Heart left ventricle (tissue), 16 donors: ENCODE measurements around the gene AGPAT4. TPM values are rescaled to one million over a fixed set of nuclear protein-coding genes. Genes with fewer than 3 reads are reported as not detected.

Experiments
- ATAC-seq, 4 donors: fragments of 200-7000 bp; cut with Tn5 transposase; one replicate each; pipeline ENCODE4 v1.9.1; 2020 to 2022; ENCODE audit warnings: moderate library complexity in 4 of 4, mild to moderate bottlenecking in 3 of 4, moderate number of reproducible peaks in 1 of 4
- DNase-seq, 5 donors: peaks; one replicate each; pipeline ENCODE4 v3.0.0-alpha.2; 2020
- H3K27ac ChIP-seq, 12 donors: fragments of 200-600 bp; sonication (generic) in 4 of 12; one replicate each; pipeline versions ENCODE4 v1.5.0 to v1.8.0; 2016 to 2022; ENCODE audit warnings: mild to moderate bottlenecking in 2 of 12
- H3K27me3 ChIP-seq, 9 donors: fragments of 200-600 bp; sonication (generic) in 2 of 9; one replicate each; pipeline versions ENCODE4 v1.5.1 to v1.8.0; 2016 to 2022; ENCODE audit warnings: mild to moderate bottlenecking in 3 of 9
- H3K36me3 ChIP-seq, 9 donors: fragments of 200-600 bp; sonication (generic) in 2 of 9; one replicate each; pipeline versions ENCODE4 v1.5.0 to v1.8.0; 2018 to 2022; ENCODE audit warnings: mild to moderate bottlenecking in 2 of 9
- H3K4me1 ChIP-seq, 12 donors: fragments of 200-600 bp; sonication (generic) in 4 of 12; one replicate each; pipeline versions ENCODE4 v1.5.0 to v1.8.0; 2016 to 2022; ENCODE audit warnings: mild to moderate bottlenecking in 3 of 12
- H3K4me3 ChIP-seq, 12 donors: fragments of 200-600 bp; sonication (generic) in 4 of 12; one replicate each; pipeline versions ENCODE4 v1.5.0 to v1.8.0; 2017 to 2022; ENCODE audit warnings: mild to moderate bottlenecking in 9 of 12, moderate library complexity in 4 of 12
- H3K9me3 ChIP-seq, 12 donors: fragments of 200-600 bp; sonication (generic) in 4 of 12; one replicate each; pipeline versions ENCODE4 v1.5.0 to v1.8.0; 2016 to 2022; ENCODE audit warnings: mild to moderate bottlenecking in 1 of 12
- POLR2A ChIP-seq, 2 donors: fragments of 450-650 bp; IDR thresholded peaks; one replicate each; pipeline ENCODE4 v1.6.1; 2017; ENCODE audit warnings: antibody characterized with exemption in 2 of 2, mild to moderate bottlenecking in 2 of 2, moderate library complexity in 2 of 2
- WGBS, 4 donors: extraction: QIAGEN DNeasy Blood & Tissue Kit in 2 of 4; methylation state at CpG; one replicate each; pipeline versions ENCODE4 v1.1.5 to v1.1.7; 2013 to 2018; 5-methylcytosine and 5-hydroxymethylcytosine counted together
- intact Hi-C, 10 donors: fragments of 100-400 bp; cut with DNase I; formaldehyde crosslinking; loops; one replicate each; pipeline versions ENCODE4 v1.11.1 to v1.14.2; 2022
- polyA plus RNA-seq, 2 donors: library from polyadenylated mRNA; stranded (reverse); fragments of 200-250 nt; gene quantifications; one replicate each; pipeline ENCODE4 v1.2.3, GENCODE V29; 2013
- total RNA-seq, 9 donors: library from RNA; depleted of rRNA in 2 of 9; stranded (reverse); fragments of >200 nt in 2 of 9; fragmentation: NEBNext Ultra II Directional in 3 of 9; extraction: Animal tissue kit (Norgen Biotek cat#: 25700) in 3 of 9; gene quantifications; one replicate each; pipeline versions ENCODE4 v1.1.0 to v1.2.4, GENCODE V29; 2016 to 2023
- TF ChIP-seq, protein P1 (sequence below), 12 donors: fragments of 200-600 bp; sonication (generic) in 4 of 12; IDR thresholded peaks; one replicate each; pipeline versions ENCODE4 v1.5.0 to v1.8.0; 2018 to 2022; ENCODE audit warnings: antibody characterized with exemption in 12 of 12, mild to moderate bottlenecking in 5 of 12
- donor health status: ischemic (EF 13 %, LVEDD 7.1; RV severe dilation, severe dysfunction).
- donor health status: healthy with polysubstance abuse.
- donor health status: DM: no; HTN: yes; CAD: no.
- donor health status: DM: no; HTN: no; CAD: no.
- donor health status: ischemic (EF 25% LVEDD 6.9; RV normal size, moderate dysfunction).
- donor health status: ischemic (EF 25% LVEDD 5.7; RV mildly dilated, moderate dysfunction).
- donor health status: healthy.
- donor health status: DM: yes; HTN: yes; CAD: no.
- donor health status: ischemic (EF 35%, LVEDD 5.7; RV mildly dilated, moderate dysfunction).
- donor health status: nonischemic (EF 11% LVEDD 7.7; RV severe dilation, severe dysfunction).
- donor health status: DM: yes; HTN: yes; CAD: no.
- donor health status: PGD.
- donor health status: ischemic (EF 29% LVEDD 5.4; RV normal size, mild dysfunction).
- donor health status: nonischemic (EF 23%, LVEDD 6.1; RV moderate dilation, normal function).

AGPAT4 gene
- total and polyA plus RNA-seq, 11 donors, result 0.83 to 5.0 (median 1.8) TPM

DNA sequence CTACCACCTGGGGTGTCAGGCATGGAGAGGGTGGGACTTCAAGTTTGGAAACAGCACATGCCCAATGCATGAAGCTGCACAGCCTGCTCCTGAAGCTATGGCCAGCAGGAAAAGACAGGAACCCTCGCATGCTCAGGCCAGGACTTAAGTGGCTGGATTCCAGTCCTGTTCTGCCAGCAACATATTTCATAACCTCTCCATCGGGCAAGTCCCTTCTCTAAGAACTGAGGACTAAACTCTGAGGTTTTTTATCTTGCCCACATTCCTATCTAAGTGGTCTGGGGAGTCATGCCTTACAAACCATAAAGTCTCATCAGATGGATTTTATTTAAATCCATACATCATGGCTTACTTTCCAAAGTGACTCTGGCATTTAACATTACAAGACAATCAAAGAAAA is 27.5 kb upstream of the AGPAT4 start:
- H3K27ac ChIP-seq, result no peak overlapping the region
- H3K36me3 ChIP-seq, result no peaks in the 10 kb centered on the region
- DNase-seq (peak in 1 of 5 donors; percentile 29), ATAC-seq (peak; percentile 20 to 72 (median 44))
- H3K4me3 ChIP-seq, result no peak overlapping the region
- H3K9me3 ChIP-seq, result no peaks in the 10 kb centered on the region
- TF ChIP-seq POLR2A (IDR thresholded peaks at IDR 0.05), result no peak
- H3K27me3 ChIP-seq, result no peaks in the 10 kb centered on the region
- intact Hi-C loops, result no loop called here
- H3K4me1 ChIP-seq, result peaks cover 0 to 6% (median 0%) of the 10 kb centered on the region in 12 donors
- 21 to 39% (median 26%) methylated on average over 2 of the region's 2 CpGs for WGBS, 4 donors

DNA sequence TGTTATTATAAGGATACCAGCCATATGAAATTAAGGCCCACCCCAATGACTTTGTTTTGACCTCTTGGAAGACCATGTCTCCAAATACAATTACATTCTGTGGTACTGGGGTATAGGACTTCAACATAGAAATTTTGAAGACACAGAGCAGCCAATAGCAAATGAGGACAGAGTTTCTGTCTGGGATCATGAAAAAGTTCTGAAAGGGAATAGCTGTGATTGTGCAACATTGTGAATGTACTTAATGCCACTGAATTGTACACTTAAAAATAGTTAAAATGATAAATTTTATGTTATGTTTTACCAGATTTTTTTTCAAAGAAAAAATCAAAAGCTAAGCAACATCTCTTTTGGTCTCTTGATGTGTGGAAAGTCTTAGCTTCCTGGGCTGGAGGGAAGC is 27.0 kb upstream of the AGPAT4 start:
- no peaks in the 10 kb centered on the region for H3K9me3 ChIP-seq
- no peaks in the 10 kb centered on the region for H3K36me3 ChIP-seq
- TF ChIP-seq POLR2A (IDR thresholded peaks at IDR 0.05), result no peak
- TF ChIP-seq, protein P1, sequence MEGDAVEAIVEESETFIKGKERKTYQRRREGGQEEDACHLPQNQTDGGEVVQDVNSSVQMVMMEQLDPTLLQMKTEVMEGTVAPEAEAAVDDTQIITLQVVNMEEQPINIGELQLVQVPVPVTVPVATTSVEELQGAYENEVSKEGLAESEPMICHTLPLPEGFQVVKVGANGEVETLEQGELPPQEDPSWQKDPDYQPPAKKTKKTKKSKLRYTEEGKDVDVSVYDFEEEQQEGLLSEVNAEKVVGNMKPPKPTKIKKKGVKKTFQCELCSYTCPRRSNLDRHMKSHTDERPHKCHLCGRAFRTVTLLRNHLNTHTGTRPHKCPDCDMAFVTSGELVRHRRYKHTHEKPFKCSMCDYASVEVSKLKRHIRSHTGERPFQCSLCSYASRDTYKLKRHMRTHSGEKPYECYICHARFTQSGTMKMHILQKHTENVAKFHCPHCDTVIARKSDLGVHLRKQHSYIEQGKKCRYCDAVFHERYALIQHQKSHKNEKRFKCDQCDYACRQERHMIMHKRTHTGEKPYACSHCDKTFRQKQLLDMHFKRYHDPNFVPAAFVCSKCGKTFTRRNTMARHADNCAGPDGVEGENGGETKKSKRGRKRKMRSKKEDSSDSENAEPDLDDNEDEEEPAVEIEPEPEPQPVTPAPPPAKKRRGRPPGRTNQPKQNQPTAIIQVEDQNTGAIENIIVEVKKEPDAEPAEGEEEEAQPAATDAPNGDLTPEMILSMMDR (IDR thresholded peaks at IDR 0.05), result no peak
- intact Hi-C loops, result no loop called here
- no peak overlapping the region for H3K27ac ChIP-seq
- H3K4me3 ChIP-seq, result no peak overlapping the region
- H3K27me3 ChIP-seq, result no peaks in the 10 kb centered on the region
- no peak for DNase-seq
- no peak for ATAC-seq
- H3K4me1 ChIP-seq, result peaks cover 0 to 6% (median 0%) of the 10 kb centered on the region in 12 donors

DNA sequence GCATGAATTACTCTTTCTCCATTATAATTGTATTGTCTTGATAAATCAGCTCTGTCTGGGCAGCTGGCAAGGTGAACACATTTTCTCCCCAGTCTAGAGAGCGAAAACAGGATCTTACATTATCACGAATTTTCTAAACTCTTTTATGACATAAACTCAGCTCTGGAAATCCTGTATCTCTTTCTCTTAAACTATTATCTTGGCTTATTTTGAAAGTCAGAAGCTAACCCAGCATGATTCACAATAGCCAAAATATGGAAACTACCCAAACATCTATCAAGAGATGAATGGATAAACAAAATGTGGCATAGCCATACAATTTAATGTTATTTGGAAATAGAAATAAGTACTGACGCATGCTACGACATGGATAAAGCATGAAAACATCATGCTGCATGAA is 25.9 kb upstream of the AGPAT4 start:
- H3K27me3 ChIP-seq, result no peaks in the 10 kb centered on the region
- peaks cover 0 to 6% (median 0%) of the 10 kb centered on the region in 12 donors for H3K4me1 ChIP-seq

DNA sequence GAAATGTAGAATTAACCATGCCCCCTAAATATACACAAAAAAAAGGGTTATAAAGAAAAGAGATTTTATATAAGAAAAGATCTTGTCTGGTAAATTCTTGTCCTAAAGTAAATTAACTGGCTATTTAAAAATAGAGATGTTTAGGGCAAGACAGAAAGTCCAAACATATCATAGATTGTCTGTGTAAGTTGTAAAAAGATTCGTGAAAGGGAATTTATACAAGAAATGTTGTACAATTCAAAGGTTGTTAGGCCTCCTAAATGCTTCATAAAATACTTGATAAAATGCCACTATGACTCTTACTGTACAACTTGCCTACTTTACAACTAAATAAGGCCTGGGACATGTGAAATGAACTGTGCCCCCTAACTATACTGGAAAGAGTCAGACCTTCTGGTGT is 21.9 kb upstream of the AGPAT4 start:
- Histone ChIP-seq H3K27ac (no peak overlapping the region), H3K9me3 (no peaks in the 10 kb centered on the region), H3K4me3 (no peak overlapping the region), H3K36me3 (no peaks in the 10 kb centered on the region), H3K27me3 (no peaks in the 10 kb centered on the region), H3K4me1 (no peaks in the 10 kb centered on the region)
- intact Hi-C loops, result no loop called here
- DNase-seq (no peak), ATAC-seq (no peak)
- WGBS, 4 donors, result 85 to 97% (median 95%) methylated on average over 1 of the region's 1 CpG
- TF ChIP-seq, protein P1 (IDR thresholded peaks at IDR 0.05), result no peak
- no peak for TF ChIP-seq POLR2A (IDR thresholded peaks at IDR 0.05)

More for the DNA sequence above, 25.9 kb upstream of the AGPAT4 start:
- H3K4me3 ChIP-seq, result no peak overlapping the region
- intact Hi-C loops, result no loop called here
- H3K27ac ChIP-seq, result no peak overlapping the region
- no peak for DNase-seq
- H3K9me3 ChIP-seq, result no peaks in the 10 kb centered on the region
- 89 to 95% (median 93%) methylated on average over 4 of the region's 4 CpGs for WGBS, 4 donors
- TF ChIP-seq POLR2A (IDR thresholded peaks at IDR 0.05), result no peak
- TF ChIP-seq, protein P1 (IDR thresholded peaks at IDR 0.05), result no peak
- H3K36me3 ChIP-seq, result no peaks in the 10 kb centered on the region
- no peak for ATAC-seq

DNA sequence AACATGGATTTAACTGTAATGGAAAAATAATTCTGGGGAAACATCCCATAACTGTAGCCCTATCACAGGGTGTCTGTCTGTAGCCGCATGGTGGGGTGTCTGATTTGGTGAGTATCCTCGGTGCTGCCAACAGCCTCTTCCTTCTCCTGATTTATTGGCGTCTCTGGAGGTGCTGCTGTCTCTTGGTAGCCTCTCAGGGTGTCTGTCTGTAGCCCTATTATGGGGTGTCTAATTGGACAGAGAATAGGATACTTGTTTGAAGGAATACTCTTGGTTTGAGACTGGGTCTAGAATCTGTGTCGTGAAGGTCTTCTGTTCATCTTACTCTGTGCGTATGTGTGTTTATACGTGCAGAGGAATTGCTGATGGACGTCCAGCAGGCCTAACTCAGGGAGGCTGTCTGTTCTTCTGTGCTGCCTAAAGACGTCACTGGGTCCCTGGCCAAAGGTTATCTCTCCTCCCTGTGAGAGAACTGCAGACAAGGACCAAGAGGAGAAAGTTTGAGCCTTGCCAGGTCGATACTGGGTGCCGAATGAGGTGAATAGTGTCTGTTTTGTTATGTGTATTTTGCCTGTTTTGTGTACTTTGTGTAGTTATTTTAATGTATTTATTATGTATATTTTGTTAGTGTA is 18.9 kb upstream of the AGPAT4 start:
- intact Hi-C loops, result no loop called here
- Histone ChIP-seq H3K36me3 (no peaks in the 10 kb centered on the region), H3K4me1 (no peaks in the 10 kb centered on the region), H3K27me3 (no peaks in the 10 kb centered on the region), H3K4me3 (no peak overlapping the region), H3K27ac (no peak overlapping the region), H3K9me3 (no peaks in the 10 kb centered on the region)
- no peak for TF ChIP-seq POLR2A (IDR thresholded peaks at IDR 0.05)
- DNase-seq (no peak), ATAC-seq (no peak)
- WGBS, 4 donors, result 71 to 78% (median 74%) methylated on average over 10 of the region's 10 CpGs
